ENCODE measurements around the gene RPL36.

- no peak for TF ChIP-seq EZH2 (IDR thresholded peaks at IDR 0.05)
- no peak for TF ChIP-seq POLR2AphosphoS5 (IDR thresholded peaks at IDR 0.05; ENCODE audit: borderline replicate concordance, low read depth, low read length)
These were observed 24.7 kb downstream of the RPL36 start for GRCh38 chr19:5714816-5715215.

All from SK-N-MC (cell line).